Coronary artery (tissue), 2 donors: ENCODE data around the gene INTS3.
A peak's percentile ranks its signal among the peaks of the same experiment; 100 is the strongest.

Experiments
- DNase-seq: peaks from one replicate; pipeline ENCODE4 v3.0.0-alpha.2; 2017; ENCODE audit warnings: low spot score
- H3K27ac ChIP-seq, 2 donors: fragments of 200-600 bp; sonication (generic); one replicate each; pipeline ENCODE4 v1.5.1; 2016 to 2019
- H3K4me3 ChIP-seq: fragments of 200-600 bp; sonication (generic); 2 replicates; pipeline ENCODE4 v1.5.1; 2016; ENCODE audit warnings: mild to moderate bottlenecking, moderate library complexity
- TF ChIP-seq, protein P1 (sequence below): fragments of 200-600 bp; sonication (generic); IDR thresholded peaks from one replicate; pipeline ENCODE4 v1.5.1; 2019; ENCODE audit warnings: antibody characterized with exemption

INTS3 gene

DNA sequence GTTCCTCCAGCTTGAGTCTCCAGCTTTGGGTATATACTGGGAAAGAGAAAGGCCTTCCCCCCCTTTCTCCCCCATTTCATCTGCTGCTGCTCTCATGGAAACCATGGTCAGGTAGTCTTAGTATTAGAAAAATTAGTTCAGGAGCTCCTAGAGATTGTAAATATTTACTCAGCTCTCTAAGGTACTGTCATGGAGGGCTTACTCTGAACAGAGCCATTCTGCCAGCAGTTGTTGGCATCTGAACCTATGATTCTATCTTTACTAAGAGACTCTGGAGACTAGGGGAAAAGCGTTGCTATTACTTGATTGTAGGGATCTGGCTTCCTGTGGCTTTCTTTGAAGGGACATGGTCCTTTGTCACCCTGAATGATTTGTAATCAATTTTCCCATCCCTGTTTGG is 6.1 kb downstream of the INTS3 start:
- DNase-seq: no peak
- TF ChIP-seq, protein P1, sequence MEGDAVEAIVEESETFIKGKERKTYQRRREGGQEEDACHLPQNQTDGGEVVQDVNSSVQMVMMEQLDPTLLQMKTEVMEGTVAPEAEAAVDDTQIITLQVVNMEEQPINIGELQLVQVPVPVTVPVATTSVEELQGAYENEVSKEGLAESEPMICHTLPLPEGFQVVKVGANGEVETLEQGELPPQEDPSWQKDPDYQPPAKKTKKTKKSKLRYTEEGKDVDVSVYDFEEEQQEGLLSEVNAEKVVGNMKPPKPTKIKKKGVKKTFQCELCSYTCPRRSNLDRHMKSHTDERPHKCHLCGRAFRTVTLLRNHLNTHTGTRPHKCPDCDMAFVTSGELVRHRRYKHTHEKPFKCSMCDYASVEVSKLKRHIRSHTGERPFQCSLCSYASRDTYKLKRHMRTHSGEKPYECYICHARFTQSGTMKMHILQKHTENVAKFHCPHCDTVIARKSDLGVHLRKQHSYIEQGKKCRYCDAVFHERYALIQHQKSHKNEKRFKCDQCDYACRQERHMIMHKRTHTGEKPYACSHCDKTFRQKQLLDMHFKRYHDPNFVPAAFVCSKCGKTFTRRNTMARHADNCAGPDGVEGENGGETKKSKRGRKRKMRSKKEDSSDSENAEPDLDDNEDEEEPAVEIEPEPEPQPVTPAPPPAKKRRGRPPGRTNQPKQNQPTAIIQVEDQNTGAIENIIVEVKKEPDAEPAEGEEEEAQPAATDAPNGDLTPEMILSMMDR: no peak
- peak overlapping the region in 1 of 2 donors; percentile 11 for H3K27ac ChIP-seq
- no peak overlapping the region for H3K4me3 ChIP-seq

DNA sequence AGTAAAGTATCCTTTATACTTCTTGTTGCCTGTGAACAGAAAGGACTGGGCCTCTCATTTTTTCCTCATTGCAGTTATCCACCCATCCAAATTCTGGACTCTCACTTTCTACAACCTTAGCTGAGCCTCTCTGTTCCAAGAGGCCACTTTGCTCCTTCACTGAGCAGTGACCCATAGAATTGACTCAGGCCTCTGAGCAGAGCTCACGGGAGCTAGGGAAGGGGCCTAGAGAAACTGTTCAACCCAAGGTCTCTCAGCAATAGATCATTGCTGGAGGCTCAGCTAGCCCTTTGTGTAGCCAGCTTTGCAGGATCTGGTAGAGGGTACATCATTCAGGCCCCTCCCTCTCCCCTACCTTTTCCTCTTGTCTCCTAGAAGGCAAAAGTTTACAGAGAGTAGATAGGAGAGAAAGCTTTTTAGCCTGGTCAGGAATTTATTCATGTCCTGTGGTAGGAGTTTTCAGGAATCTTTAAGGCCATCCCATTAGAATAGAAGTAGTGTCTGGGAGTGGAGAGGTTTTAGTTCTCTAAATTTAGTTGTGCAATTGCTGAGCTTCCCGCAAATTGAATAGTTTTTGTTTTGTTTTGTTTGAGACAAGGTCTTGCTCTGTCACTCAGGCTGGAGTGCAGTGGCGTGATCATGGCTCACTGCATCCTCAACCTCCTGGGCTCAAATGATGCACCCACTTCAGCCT is 6.7 kb downstream of the INTS3 start:
- TF ChIP-seq, protein P1: no peak
- Histone ChIP-seq H3K27ac (peak overlapping the region in 1 of 2 donors; percentile 15), H3K4me3 (no peak overlapping the region)
- no peak for DNase-seq

DNA sequence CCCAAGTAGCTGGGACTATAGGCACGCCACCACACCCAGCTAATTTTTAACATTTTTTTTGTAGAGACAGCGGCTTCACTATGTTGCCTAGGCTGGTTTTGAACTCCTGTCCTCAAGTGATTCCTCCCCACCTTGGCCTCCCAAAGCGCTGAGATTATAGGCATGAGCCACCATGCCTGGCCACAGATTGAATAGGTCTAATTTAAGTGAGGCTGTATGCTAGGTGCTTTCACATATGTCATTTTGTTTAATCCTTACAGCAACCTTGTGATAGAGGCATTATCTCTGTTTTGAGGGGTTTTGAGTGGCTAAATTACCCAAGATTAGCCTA is 7.2 kb downstream of the INTS3 start:
- TF ChIP-seq, protein P1: no peak
- Histone ChIP-seq H3K4me3 (no peak overlapping the region), H3K27ac (no peak overlapping the region)
- DNase-seq: no peak

- no peak for DNase-seq
- TF ChIP-seq, protein P1: no peak
- Histone ChIP-seq H3K27ac (peak overlapping the region; percentile 66 to 87), H3K4me3 (no peak overlapping the region)
Observed at GRCh38 chr1:153741986-153742385, 14.1 kb downstream of the INTS3 start.

GRCh38 chr1:153742411-153743142 is 14.7 kb downstream of the INTS3 start:
- TF ChIP-seq, protein P1: no peak
- Histone ChIP-seq H3K27ac (peak overlapping the region; percentile 66 to 87), H3K4me3 (no peak overlapping the region)
- no peak for DNase-seq

- TF ChIP-seq, protein P1: no peak
- Histone ChIP-seq H3K27ac (peak overlapping the region in 1 of 2 donors; percentile 35), H3K4me3 (no peak overlapping the region)
- DNase-seq: no peak
Observed at GRCh38 chr1:153745417-153745816, 17.6 kb downstream of the INTS3 start.

DNA sequence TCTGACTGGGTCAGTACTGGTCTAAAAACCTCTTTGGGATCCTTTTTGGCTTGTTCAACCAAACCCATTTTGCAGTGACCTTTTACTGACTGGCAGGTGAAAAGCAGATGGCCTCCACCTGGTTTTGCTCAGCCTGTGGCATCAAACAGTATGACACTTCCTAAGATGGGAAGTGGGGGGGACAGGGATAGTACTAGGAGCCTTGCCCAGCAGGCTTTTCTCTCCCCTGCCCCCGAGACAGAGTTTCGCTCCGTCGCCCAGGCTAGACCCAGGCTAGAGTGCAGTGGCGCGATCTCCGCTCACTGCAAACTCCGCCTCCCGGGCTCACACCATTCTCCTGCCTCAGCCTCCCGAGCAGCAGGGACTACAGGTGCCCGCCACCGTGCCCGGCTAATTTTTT is 18.3 kb downstream of the INTS3 start:
- H3K4me3 ChIP-seq: no peak overlapping the region
- DNase-seq: no peak
- peak overlapping the region in 1 of 2 donors; percentile 18 for H3K27ac ChIP-seq
- TF ChIP-seq, protein P1: no peak
